ENCODE results near the gene CTTN.
A peak's percentile ranks its signal among the peaks of the same experiment; 100 is the strongest.
"Not testable (repeated sequence)": the region's sequence is repeated elsewhere in the genome, so short reads cannot be mapped to it uniquely, and the experiment has no call there.

Gene CTTN

DNA sequence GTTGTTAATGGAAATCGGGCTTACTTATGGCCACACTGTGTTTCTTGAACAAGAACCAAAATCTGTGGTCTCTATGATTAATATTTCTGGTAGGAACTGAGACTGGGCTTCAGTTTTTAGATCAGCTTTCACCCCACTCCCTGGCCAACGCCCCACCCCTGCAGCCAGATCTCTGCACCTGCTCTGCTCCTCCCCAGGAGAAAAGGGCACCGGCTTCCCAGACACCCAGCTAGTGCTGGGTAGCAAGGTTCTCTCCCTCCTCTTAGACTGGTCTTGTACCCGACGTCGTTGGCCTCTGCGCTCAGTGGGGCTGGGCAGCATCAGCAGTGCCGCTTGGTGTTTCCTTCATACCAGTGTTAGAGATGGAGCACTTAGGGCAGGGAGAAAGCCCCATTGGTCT, 17.0 kb upstream of the CTTN start:
- FAIRE-seq (no peak), DNase-seq (ENCODE audit: low spot score) (no peak)

DNA sequence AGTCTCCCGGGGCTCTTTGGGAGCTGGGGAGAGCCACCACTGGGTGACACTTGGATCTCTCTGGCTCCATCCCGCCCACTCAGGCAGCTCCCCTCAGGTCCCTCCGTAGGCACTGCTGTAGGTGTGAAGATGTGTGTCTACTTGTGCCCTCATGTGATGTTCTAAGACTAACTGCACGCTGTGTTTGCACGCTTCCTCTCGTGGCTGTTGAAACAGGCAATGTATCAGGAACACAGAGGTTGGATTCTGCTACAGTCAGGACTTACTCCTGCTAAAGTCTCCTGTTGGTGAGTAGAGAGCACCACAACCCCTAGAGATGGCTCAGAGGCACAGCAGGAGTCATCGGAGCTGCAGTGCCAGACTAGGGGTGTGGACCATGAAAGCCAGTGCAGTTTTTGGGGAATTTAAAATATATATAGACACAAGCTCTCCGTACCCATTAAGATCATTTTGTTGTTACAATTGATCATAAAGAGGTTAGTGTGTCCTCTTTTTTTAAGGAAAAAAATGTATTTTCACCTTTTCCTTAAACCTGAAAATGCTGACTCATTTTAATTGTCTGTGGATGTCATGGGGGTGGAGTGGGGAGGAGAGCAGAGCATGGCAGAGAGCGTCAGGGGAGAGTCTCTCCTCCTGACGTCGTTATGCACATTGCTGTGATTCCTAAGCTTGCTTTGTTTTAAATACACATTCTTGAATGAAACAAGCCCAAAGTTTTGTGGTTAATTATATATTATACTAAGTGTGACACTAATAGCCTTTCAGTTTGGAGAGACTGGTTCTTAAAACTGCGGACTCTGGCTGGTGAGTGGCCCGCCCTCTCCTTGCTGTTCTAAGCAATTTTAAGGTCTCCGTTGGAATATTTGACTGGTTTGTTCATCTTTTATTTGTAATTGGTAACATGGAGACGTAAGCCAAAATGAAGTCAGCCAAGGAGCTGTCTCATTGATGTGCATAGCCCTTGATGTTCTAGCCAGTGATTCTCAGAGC, 16.2 kb upstream of the CTTN start:
- no peak for FAIRE-seq
- no peak for DNase-seq (ENCODE audit: low spot score)

DNA sequence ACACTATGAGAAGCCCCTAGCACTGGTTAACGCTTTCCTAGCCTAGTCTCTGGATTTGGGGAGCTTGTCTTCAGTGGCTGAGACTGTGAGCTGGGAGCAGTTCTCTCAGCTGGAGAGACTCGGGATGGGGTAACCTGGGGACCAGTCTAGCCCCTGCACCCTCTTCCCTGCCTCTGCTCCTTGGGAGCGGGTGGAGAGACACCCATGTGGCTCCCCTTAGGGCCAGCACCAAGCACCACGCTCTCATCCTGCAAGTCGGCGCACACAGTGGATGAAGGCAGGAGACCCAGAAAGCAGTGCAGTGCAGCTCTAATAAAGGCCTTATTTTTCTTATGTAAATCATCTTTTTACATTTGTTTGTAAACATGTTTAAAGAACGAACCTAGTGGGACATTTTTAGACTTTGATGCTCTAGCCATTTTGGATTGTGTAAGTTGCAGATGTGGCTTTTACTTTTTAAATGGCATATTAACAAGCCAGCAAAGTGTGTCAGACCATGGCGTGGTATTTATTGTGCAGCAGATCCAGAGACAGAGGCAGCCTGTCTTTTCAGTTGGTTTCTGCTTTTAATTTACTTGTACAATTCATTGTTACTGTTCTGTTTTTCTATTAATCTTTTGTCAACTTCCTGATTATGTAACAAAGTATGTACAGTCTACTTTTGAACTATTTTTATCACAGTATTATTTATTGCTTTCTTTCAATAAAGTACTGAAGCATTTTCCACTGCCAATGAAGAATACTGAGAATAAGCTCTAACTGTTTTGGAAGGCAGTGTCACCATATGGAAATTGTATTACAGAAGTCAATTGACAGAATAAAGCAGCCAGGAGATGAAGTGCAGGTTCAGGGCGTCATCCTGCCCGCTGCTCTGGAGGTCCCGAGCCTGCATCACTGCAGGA, 14.4 kb upstream of the CTTN start:
- FAIRE-seq: no peak
- no peak for DNase-seq (ENCODE audit: low spot score)

DNA sequence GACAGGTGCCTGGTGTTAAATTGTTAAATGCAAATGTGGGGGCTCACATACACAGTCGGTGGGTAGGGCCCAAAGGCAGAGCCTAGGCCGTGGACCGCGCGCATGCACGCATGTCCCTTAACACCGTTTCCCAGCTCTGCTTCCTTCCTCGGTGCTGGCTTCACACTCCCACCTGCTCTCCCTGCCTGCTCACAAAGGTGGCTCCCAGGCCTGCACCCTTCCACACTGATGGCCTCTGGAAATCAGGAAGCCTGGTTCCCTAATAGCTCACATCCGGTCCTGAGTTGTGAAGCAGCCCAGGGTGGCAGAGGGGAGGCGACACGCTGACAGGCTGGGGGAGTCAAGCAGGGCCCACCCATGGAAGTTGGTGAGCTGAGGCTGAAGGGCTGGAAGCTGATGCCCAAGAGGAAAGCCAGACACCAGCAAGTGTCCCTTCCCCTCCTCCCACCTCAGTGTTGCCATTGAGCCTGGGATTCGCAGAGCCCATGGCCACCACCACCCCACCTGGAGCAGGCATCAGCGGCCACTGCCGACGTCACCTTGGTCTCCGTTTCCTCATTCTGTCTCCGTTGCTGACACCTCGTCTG, 13.7 kb upstream of the CTTN start:
- DNase-seq (ENCODE audit: low spot score): no peak
- no peak for FAIRE-seq

DNA sequence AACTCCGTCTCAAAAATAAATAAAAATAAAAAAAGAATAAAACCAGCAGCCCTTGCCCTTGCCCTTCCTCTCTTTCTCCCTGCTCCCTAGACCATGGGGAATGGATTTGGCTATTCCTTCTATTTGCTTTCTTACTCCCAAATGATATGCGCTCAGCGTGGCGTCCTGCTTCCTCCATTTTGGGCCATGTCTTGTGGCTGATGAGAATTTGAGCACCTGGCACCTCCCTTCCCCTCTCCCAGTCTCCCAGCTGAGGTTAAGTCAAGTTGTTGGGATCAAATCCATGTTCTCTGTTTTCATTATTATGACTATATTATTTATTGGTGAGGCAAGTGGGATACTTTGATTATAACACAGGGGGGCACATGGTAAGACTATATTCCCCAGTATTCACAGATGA, 10.8 kb upstream of the CTTN start:
- FAIRE-seq: no peak
- DNase-seq (ENCODE audit: low spot score): no peak

DNA sequence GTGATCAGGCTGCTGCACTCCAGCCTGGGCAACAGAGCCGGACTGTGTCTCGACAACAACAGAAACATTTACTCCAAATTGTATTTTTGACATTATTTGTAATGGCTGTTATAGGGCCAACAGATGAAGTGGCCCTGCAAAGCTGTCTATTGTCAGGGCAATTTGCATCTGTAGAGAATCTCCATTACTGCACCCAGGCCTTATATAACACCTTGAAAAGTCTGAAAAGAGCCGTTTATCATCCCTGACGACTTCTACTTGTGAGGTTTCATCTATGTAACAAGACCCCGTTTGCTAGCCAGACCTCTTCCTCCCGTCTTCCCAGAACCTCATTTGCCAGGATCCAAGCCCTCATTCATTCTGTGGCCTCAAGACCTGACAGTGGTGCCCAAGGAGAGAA, 9.1 kb upstream of the CTTN start:
- DNase-seq (ENCODE audit: low spot score) (no peak), FAIRE-seq (no peak)

DNA sequence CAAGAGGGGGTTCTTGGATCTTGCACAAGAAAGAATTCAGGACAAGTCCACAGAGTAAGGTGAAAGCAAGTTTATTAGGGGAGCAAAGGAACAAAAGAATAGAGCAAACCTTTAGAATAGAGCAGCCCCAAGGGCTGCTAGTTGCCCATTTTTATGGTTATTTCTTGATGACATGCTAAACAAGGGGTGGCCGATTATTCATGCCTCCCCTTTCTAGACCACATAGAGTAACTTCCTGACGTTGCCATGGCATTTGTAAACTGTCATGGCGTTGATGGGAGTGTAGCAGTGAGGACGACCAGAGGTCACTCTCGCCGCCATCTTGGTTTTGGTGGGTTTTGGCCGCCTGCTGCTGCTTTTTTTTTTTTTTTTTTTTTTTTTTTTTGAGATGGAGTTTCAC, 7.4 kb upstream of the CTTN start:
- FAIRE-seq; DNase-seq (ENCODE audit: low spot score): not testable (repeated sequence)

DNA sequence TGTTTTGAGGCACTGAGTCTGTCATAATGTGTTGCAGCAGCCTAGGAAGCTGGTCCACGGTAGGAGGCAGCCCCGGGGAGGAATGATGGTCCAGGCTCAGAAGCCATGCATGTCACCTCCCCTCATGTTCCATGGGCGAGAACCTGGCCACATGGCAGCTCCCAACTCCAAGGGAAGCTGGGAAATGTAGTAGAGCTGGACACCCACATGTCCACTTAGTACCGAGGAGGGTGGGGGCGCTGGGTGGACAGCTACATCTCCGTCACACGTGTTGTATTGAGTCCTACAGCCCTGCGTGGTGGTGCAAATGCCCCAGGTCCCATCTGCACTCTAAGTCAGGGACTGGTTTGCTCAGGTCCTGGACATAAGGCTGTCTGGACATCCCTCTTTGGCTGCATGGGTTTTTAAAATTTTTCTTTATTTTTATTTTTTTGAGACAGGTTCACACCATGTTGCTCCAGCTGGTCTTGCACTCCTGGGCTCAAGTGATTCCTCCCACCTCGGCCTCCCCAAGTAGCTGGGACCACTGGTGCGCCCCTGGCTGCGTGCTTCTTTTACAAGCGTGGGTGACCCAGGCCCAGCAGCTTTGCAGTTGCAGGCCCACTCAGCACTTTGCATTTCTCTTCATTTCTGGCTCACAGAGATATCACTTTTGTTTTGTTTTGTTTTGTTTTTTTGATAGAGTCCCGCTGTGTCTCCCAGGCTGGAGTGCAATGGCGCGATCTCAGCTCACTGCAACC, 3.9 kb upstream of the CTTN start:
- DNase-seq (ENCODE audit: low spot score) (no peak), FAIRE-seq (no peak)

DNA sequence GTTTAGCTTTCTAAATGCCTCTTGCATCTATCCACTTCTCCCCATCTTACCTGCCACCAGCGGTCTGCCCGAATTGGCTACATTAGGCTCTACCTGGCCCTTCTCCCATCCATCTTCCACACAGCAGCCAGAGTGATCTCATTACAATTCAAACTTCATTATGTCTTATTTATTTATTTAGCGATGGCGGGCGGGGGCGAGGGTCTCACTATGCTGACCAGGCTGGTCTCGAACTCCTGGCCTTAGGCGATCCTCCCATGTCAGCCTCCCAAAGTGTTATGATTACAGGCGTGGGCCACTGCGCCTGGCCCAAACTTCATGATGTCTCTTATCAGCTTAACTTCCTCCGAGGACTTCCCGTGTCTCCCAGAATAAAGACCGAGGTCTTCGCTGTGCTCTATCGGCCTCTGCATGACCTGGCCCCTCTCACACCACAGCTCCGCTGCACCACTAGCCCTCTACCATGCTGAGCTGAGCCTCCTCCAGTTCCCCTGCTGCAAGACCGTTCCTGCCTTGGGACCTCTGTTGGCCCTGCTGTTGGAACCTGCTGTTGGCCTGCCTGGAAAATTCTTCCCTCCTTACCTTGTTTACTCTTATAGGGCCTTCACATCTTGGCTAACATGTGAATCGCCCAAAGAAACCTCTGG, 870 bp upstream of the CTTN start:
- DNase-seq (ENCODE audit: low spot score) (peak; percentile 28), FAIRE-seq (no peak)

DNA sequence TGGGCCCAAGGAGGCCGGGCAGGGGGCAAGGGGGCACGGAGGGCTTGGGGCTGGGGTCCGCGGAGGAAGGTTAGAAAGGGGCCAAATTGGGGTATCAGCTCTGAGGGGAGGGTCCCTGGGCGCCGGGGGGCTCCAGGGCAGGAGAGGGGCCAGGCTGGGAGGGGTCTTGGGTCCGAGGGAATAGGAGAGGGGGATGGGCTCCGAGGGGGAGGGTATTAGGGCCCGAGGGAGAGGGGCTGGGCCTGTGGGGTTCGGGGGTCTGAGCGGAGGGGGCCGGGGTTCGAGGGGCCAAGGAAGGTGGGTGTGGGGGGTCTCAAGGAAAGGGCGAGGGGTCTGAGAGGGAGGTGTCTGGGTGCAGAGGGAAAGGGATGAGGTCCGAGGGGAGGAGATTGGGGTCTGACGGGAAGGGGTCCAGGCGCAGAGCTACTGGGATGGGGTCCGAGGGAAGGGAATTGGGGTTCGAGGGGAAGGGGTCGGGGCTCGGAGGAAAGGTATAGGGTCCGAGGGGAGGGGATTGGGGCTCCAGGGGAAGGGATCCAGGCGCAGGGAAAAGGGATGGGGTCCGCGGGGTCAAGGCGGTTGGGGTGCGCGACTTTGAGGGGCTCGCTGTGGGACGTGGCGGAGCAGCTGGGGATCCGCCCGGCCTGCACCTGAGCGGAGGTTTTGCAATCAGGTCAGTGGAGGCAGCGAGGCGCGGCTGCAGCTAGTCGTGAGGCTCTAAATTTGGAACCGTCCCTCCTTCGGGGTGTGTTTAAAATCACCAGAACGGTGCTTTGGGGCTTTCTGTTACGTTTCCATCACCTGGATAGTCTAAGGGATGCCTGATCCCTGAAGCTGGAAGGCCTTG, 728 bp downstream of the CTTN start:
- DNase-seq (ENCODE audit: low spot score): no peak
- no peak for FAIRE-seq

DNA sequence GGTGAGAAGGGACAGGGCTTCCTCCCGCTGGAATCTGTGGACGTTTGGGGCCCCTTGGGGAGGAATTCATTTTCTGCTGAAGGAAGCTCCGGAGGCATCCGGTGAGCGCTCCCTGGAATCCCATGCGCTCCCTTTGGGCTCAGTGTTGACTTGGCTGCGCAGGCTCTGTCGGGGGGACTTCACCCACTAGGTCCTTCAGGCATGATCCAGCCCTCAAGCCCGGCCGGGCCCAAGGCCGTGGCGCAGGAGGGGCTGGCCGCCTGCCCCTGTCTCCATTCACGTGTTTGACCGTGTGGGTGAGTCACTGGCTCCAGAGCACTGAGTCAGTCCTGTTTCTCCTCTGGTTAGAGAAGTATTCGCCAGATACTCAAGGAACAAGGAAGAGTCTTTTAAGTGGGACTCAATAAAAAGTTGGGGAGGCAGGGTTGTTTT, 1.4 kb downstream of the CTTN start:
- DNase-seq (ENCODE audit: low spot score): peak; percentile 94
- FAIRE-seq: no peak

DNA sequence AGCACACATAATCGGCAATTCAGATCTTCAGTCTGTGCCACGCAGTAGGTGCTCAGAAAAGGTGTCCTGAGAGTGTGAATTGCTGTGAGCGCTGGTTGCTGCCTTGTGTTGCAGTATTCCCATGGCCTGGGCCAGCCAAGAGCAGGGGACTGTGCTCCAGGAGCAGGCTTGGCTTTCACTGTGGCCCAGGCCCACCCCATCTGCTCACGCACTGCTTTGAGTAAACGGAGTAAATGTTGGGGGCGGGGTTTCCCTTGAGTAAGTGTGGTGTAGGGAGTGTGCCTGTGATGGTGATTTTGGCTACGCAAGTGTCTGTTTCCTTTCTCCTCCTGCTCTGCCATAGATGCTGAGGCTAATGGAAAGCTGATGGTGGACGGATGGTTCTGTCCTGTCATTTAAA, 2.3 kb downstream of the CTTN start:
- no peak for FAIRE-seq
- DNase-seq (ENCODE audit: low spot score): no peak

DNA sequence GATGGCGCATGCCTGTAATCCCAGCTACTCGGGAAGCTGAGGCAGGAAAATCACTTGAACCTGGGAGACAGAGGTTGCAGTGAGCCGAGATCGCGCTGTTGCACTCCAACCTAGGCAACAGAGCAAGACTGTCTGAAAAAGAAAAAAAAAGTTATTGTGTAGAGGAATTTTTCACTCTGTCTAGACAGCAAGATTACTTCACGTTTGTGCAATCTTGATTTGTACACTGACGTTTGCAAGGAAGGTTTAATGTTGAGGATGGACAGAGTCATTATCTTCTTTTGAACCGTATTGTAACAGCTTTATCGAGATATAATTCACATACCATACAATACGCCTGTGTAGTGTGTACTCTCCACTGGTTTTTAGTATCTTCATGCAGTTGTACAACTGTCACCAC, 3.7 kb downstream of the CTTN start:
- DNase-seq (ENCODE audit: low spot score): no peak
- FAIRE-seq: no peak

DNA sequence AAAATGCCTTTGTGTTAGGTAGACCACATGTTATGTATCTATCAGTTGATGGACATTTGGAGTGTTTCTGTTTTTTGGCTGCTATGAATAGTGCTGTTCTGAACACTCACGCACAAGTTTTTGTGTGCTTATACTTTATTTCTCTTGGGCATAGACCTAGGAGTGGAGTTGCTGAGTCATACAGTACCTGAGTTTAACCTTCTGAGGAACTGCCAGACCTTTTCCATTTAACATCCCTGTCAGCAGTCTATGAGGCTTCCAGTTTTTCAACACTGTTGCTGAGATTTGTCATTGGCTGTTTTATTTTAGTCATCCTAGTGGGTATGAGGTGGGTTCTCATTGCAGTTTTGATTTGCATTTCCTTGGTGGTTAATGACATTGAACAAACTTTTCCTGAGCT, 4.4 kb downstream of the CTTN start:
- no peak for FAIRE-seq
- DNase-seq (ENCODE audit: low spot score): no peak

DNA sequence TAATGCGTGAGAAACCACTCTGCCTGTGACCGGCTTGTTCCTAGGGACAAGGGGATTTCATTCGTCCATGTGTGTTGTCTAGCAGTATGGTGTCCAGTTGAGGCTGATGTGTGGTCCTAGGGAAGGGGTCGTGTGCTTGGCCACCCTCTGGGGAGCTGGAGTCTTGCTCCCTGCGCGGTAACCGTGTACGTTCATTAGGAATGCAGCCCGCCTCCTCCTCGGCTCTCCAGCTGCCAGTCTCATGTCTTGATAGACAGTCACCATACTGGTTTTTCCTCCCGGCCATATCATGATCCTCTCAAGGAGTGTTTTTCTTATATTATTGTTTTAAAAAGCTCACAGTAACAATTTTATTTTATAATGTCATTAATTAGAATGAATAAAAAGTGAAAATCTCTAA, 5.9 kb downstream of the CTTN start:
- FAIRE-seq: no peak
- DNase-seq (ENCODE audit: low spot score): no peak

DNA sequence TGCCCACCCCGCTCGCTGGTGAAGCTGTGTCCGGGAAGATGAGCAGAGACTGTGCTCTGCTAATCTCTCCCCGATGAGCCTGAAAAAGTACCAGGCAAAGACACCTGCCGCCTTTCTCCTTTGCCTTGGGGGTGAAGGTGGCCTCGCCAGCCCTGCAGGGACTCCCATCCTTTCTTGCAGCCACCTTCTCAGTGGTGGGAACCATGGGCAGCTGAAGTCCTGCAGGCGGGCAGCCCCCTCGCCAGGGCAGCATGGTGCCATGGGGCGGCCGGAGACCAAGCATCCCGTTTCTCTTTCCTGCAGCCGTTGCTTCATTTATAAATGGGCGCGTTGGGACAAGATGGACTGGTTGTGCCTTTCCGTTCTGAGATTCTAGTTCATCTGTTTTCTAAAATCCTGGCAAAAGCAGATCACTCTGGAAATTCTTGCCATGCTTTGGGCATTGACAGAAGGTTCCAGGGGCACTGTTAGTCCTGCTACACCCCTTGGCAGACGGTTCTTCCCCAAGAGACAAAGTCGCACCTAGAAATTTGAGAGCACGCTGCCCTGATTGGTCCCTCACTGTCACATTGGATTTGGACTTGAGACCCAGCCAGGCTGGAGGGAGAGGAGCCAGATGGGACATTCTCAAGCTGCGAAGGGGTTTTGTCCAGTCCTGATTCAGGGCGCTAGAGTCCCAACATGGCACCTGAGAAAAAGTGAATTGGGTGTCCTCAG, 7.5 kb downstream of the CTTN start:
- FAIRE-seq (no peak), DNase-seq (ENCODE audit: low spot score) (no peak)

DNA sequence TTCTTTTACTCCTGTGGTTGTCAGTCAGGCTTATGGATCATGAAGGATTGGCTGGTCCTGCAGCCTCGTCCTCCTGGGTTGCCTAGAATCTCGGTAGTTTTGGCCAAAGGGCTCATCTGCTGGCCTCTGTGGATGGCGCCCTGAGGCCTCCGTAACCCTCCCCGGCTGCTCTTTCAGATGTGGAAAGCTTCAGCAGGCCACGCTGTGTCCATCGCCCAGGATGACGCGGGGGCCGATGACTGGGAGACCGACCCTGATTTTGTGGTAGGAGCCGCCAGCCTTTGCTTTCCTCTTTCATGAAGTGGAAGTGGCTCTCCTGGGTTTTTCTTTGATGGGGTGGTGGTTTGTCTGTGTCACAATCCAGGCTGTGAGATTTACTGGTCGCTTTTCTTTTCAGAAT, 8.8 kb downstream of the CTTN start:
- FAIRE-seq: no peak
- no peak for DNase-seq (ENCODE audit: low spot score)

DNA sequence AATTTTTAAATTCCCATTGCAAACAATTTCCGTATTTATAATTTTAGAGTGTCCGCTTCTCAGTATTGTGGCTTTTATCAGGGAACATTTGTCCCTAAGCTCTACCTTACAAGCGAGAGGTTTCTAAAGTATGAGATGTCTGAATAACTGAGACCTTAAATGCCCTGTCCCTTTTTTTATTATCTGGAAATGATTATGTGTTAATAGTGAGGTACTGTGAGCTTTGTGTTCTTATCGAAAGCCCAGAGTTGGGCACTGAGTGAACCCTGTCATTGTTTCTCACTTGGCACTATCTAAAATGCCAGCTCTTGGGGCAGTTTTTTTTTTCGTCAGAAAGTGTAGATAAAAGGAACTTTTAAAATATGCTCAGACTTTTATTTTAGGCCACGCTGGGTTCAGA, 9.5 kb downstream of the CTTN start:
- DNase-seq (ENCODE audit: low spot score) (no peak), FAIRE-seq (no peak)

DNA sequence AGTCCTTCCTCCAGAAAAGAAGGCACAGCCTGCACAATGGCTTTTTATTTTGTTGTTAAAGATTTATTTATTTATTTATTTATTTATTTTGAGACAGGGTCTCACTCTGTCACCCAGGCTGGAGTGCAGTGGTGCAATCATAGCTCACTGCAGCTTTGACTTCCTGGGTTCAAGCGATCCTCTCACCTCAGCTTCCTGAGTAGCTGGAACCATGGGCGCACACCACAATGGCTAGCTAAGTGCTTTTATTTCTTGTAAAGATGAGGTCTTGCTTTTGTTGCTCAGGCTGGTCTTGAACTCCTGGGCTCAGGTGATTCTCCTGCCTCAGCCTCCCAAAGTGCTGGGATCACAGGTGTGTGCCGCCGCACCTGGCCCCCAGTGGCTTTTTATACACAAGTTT, 10.0 kb downstream of the CTTN start:
- FAIRE-seq; DNase-seq (ENCODE audit: low spot score): not testable (repeated sequence)

Data from urothelium cell line (cell line).